ENCODE results near the gene ZMYM5. TPM values are rescaled to one million over a fixed set of nuclear protein-coding genes. Genes with fewer than 3 reads are reported as not detected.

The ZMYM5 gene
- total and polyA plus RNA-seq, 2 of the 13 experiments (the other 11 are each of a cell fraction or from before 2014, with no cell fraction given): 7.8 to 9.4 TPM

DNA sequence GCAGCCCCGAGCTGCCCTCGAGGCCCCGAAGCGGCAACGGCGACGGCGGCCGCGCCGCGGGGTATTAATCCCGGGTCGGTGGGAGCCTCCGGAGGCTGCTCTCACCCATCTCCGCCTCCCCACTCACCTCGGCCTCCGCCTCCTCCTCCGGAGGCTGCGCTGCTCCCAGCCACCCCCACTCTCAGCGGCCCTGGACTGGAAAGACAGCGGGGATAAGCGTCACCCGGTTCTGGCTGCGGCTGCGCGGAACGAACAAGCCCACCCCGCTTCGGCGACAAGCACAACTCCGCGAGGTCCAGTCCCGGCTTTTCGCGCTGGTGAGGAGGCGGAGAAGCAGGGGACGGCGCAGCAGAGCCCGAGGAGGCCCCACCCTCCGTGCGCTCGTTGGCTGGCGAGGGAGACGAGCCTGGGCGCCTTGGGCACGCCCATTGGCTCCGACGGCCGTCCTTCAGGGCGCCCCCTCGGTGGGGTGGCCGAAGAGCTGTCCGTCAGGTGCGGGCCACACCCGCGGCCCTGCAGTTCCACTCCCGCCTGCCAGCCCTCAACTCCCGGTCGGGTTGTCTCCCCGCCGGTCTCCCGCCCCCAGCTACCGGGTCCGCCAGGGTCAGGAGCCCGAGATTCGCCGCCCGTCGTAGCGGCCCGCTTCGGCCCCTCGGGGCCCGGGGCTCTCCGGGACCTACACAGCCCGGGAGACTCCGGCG is at the start of gene ZMYM5 (continued):
- TF ChIP-seq, protein P1, sequence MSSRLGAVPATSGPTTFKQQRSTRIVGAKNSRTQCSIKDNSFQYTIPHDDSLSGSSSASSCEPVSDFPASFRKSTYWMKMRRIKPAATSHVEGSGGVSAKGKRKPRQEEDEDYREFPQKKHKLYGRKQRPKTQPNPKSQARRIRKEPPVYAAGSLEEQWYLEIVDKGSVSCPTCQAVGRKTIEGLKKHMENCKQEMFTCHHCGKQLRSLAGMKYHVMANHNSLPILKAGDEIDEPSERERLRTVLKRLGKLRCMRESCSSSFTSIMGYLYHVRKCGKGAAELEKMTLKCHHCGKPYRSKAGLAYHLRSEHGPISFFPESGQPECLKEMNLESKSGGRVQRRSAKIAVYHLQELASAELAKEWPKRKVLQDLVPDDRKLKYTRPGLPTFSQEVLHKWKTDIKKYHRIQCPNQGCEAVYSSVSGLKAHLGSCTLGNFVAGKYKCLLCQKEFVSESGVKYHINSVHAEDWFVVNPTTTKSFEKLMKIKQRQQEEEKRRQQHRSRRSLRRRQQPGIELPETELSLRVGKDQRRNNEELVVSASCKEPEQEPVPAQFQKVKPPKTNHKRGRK (CRISPR knock-in tag; IDR thresholded peaks at IDR 0.05): no peak
- TF ChIP-seq, protein P2, sequence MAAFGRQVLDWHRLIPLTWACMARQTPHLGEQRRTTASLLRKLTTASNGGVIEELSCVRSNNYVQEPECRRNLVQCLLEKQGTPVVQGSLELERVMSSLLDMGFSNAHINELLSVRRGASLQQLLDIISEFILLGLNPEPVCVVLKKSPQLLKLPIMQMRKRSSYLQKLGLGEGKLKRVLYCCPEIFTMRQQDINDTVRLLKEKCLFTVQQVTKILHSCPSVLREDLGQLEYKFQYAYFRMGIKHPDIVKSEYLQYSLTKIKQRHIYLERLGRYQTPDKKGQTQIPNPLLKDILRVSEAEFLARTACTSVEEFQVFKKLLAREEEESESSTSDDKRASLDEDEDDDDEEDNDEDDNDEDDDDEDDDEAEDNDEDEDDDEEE (CRISPR knock-in tag; IDR thresholded peaks at IDR 0.05): no peak

DNA sequence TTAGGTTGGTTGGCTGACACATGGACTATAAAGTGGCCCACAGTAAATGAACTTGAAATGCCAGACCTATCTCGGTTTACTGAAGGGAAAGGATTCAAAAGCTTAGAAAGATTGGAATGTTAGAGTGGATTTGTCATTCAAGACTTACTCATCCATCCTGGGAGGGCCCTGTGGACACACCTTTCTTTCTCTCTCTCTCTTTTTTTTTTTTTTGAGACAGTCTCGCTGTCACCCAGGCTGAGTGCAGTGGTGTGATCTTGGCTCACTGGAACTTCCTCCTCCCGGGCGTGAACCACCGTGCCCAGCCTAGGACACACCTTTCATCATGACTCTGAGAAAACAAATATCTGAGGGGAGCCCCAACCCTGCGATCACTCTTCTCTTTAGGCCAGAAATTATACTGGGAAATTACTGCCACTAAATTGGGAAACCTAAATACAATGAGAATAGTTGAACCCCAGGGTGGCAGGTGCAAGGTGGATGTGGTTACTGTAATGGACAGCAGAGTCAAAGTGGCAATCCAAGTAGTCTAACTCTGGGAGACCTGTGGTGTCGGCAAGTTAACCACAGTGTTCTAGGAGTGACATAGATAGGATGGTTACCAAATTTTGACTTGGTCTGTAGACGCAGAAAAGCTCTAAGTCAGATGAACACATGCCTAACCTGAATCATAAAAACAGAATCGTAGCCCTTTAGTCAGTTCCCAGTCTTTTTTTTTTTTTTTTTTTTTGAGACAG is 47.1 kb upstream of the ZMYM5 start:
- H3K27ac ChIP-seq (ENCODE audit: extremely low read length, insufficient read depth, low read length): no peak overlapping the region
- no peaks in the 10 kb centered on the region for H3K4me1 ChIP-seq (ENCODE audit: insufficient read depth, low read length)
- intact Hi-C loops (cut with micrococcal nuclease; ENCODE audit: unreplicated experiment) (no loop called here), in situ Hi-C loops (cut with HindIII; ENCODE audit: extremely low pct_ligation_motif_present, low pct_unique_long_range_greater_than_20kb) (no loop called here)
- no peaks in the 10 kb centered on the region for H3K9me3 ChIP-seq (ENCODE audit: low read length)
- ATAC-seq: no peak
- no peaks in the 10 kb centered on the region for H3K36me3 ChIP-seq (replicated peaks in 1 of 2; ENCODE audit: control insufficient read depth in 1 of 2, insufficient read depth in 2 of 2, low read length in 2 of 2)
- CTCF ChIA-PET (ENCODE audit: low intra/inter-chr PET ratio, low total read pairs): no interaction called here
- 18% methylated on average over 9 of the region's 9 CpGs for WGBS (ENCODE audit: low lambda C conversion rate)
- H2AFZ ChIP-seq (ENCODE audit: low read length): no peak overlapping the region
- POLR2A ChIA-PET: no interaction called here
- no peak overlapping the region for H3K4me2 ChIP-seq (ENCODE audit: low read depth, low read length)
- DNase-seq (ENCODE audit: low spot score): no peak
- H3K4me3 ChIP-seq (replicated peaks in 1 of 3; ENCODE audit: insufficient read depth in 1 of 3, low read depth in 2 of 3, low read length in 3 of 3): no peak overlapping the region
- no peaks in the 10 kb centered on the region for H4K20me1 ChIP-seq (ENCODE audit: insufficient read depth, low read length)
- no peak overlapping the region for H3K9ac ChIP-seq (ENCODE audit: insufficient read depth, low read depth, low read length)
- H3K79me2 ChIP-seq (ENCODE audit: insufficient read depth, low read length): no peaks in the 10 kb centered on the region
- H3K27me3 ChIP-seq (ENCODE audit: control insufficient read depth in 1 of 2, insufficient read depth in 2 of 2, low read length in 2 of 2): peaks cover under 1 to 3% of the 10 kb centered on the region in 2 experiments; a peak in 2 of 5 replicates
- no peak for FAIRE-seq
- BruUV-seq (replicated peaks): no TSS peak
- TF ChIP-seq ZNF282 (IDR thresholded peaks at IDR 0.05; ENCODE audit: partially characterized antibody): no peak
- TF ChIP-seq SALL2 (CRISPR knock-in tag; IDR thresholded peaks at IDR 0.05): no peak
- no peak for TF ChIP-seq ZBTB1 (CRISPR knock-in tag; IDR thresholded peaks at IDR 0.05; ENCODE audit: borderline replicate concordance)
- no peak for TF ChIP-seq IRF2 (CRISPR knock-in tag; IDR thresholded peaks at IDR 0.05)
- TF ChIP-seq ZNF296 (CRISPR knock-in tag; conservative IDR thresholded peaks at IDR 0.05): no peak
- TF ChIP-seq, protein P3, sequence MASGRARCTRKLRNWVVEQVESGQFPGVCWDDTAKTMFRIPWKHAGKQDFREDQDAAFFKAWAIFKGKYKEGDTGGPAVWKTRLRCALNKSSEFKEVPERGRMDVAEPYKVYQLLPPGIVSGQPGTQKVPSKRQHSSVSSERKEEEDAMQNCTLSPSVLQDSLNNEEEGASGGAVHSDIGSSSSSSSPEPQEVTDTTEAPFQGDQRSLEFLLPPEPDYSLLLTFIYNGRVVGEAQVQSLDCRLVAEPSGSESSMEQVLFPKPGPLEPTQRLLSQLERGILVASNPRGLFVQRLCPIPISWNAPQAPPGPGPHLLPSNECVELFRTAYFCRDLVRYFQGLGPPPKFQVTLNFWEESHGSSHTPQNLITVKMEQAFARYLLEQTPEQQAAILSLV (CRISPR knock-in tag; IDR thresholded peaks at IDR 0.05; ENCODE audit: borderline replicate concordance): no peak
- no peak for TF ChIP-seq FOXJ3 (CRISPR knock-in tag; IDR thresholded peaks at IDR 0.05; ENCODE audit: borderline replicate concordance)
- no peak for TF ChIP-seq CBX5 (CRISPR knock-in tag; IDR thresholded peaks at IDR 0.05; ENCODE audit: borderline replicate concordance)
- TF ChIP-seq CEBPB (IDR thresholded peaks at IDR 0.05; ENCODE audit: borderline replicate concordance, low read depth, low read length): no peak
- TF ChIP-seq RFX3 (CRISPR knock-in tag; IDR thresholded peaks at IDR 0.05): no peak
- no peak for TF ChIP-seq REL (CRISPR knock-in tag; conservative IDR thresholded peaks at IDR 0.05)
- TF ChIP-seq CHD4 (IDR thresholded peaks at IDR 0.05; ENCODE audit: borderline replicate concordance, low read length): no peak
- no peak for TF ChIP-seq MEIS2 (CRISPR knock-in tag; IDR thresholded peaks at IDR 0.05)
- no peak for TF ChIP-seq SOX13 (IDR thresholded peaks at IDR 0.05)
- TF ChIP-seq SOX13 (CRISPR knock-in tag; conservative IDR thresholded peaks at IDR 0.05 in 1 of 2, IDR thresholded peaks at IDR 0.05 in 1 of 2): no peak
- TF ChIP-seq ZNF446 (CRISPR knock-in tag; IDR thresholded peaks at IDR 0.05): no peak
- no peak for TF ChIP-seq FLYWCH1 (CRISPR knock-in tag; IDR thresholded peaks at IDR 0.05)

Data from HepG2 (cell line).